ENCODE results near the gene TMEM131. TPM values are rescaled to one million over a fixed set of nuclear protein-coding genes. Genes with fewer than 3 reads are reported as not detected.
A peak's percentile ranks its signal among the peaks of the same experiment; 100 is the strongest.

TMEM131 gene
- total RNA-seq, 1 donor = 30.0 TPM

DNA sequence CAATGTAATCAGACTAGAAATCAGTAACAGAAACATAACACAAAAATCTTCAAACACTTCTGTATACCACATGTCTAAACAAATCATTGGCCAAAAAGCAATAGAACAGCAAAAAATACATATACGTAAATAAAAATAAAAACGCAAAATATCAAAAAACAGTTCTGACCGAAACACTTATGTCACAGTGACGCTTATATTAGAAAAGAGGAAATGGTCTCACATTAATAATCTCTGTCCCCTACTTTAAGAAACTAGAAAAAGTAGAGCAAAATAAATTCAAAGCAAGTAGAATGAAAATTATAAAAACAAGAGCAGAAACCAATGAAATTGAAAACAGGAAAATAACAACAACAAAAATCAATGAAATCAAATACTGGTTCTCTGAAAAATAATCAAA, 41.9 kb downstream of the TMEM131 start:
- H3K4me2 ChIP-seq (ENCODE audit: insufficient read depth, low read length) = no peak overlapping the region
- peaks cover 23% of the 10 kb centered on the region for H4K20me1 ChIP-seq (ENCODE audit: insufficient read depth, low read length)
- no peaks in the 10 kb centered on the region for H3K36me3 ChIP-seq (ENCODE audit: insufficient read depth, low read length)
- peaks cover 86% of the 10 kb centered on the region for H3K79me2 ChIP-seq (ENCODE audit: insufficient read depth, low read length)
- no peak overlapping the region for H3K27ac ChIP-seq (ENCODE audit: low read depth, low read length)
- H3K4me3 ChIP-seq (ENCODE audit: insufficient read depth, low read length) = no peak overlapping the region
- no peaks in the 10 kb centered on the region for H3K27me3 ChIP-seq (ENCODE audit: insufficient read depth, low read length)
- no peak for DNase-seq (ENCODE audit: insufficient read length, low spot score, missing footprints)
- TF ChIP-seq, protein P1, sequence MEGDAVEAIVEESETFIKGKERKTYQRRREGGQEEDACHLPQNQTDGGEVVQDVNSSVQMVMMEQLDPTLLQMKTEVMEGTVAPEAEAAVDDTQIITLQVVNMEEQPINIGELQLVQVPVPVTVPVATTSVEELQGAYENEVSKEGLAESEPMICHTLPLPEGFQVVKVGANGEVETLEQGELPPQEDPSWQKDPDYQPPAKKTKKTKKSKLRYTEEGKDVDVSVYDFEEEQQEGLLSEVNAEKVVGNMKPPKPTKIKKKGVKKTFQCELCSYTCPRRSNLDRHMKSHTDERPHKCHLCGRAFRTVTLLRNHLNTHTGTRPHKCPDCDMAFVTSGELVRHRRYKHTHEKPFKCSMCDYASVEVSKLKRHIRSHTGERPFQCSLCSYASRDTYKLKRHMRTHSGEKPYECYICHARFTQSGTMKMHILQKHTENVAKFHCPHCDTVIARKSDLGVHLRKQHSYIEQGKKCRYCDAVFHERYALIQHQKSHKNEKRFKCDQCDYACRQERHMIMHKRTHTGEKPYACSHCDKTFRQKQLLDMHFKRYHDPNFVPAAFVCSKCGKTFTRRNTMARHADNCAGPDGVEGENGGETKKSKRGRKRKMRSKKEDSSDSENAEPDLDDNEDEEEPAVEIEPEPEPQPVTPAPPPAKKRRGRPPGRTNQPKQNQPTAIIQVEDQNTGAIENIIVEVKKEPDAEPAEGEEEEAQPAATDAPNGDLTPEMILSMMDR (IDR thresholded peaks at IDR 0.05; ENCODE audit: extremely low read depth, low read depth, low read length) = no peak
- H3K9me3 ChIP-seq (ENCODE audit: low read depth, low read length) = no peaks in the 10 kb centered on the region
- H2AFZ ChIP-seq (ENCODE audit: low read length) = no peak overlapping the region
- peaks cover 22% of the 10 kb centered on the region for H3K4me1 ChIP-seq (ENCODE audit: insufficient read depth, low read length)

DNA sequence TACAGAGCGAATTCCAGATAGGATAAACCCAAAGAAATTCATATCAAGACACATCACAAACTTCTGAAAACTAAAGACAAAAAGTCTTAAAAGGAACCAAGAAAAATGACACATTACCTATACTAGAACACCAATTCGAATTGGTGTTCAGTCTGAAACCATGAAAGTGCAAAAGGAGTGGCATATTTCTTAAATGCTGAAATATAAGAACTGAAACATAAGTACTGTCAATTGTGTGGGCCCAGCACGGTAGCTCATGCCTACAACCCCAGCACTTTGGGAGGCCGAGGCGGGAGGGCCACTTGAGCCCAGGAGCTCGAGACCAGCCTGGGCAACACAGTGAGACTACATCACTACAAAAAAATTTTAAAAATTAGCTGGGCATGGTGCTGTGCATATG, 43.4 kb downstream of the TMEM131 start:
- Histone ChIP-seq H3K4me1 (ENCODE audit: insufficient read depth, low read length) (peaks cover 22% of the 10 kb centered on the region), H3K36me3 (ENCODE audit: insufficient read depth, low read length) (no peaks in the 10 kb centered on the region), H2AFZ (ENCODE audit: low read length) (no peak overlapping the region), H3K4me2 (ENCODE audit: insufficient read depth, low read length) (no peak overlapping the region), H4K20me1 (ENCODE audit: insufficient read depth, low read length) (peaks cover 13% of the 10 kb centered on the region), H3K79me2 (ENCODE audit: insufficient read depth, low read length) (peaks cover 85% of the 10 kb centered on the region), H3K9me3 (ENCODE audit: low read depth, low read length) (no peaks in the 10 kb centered on the region), H3K27me3 (ENCODE audit: insufficient read depth, low read length) (no peaks in the 10 kb centered on the region), H3K27ac (ENCODE audit: low read depth, low read length) (no peak overlapping the region), H3K4me3 (ENCODE audit: insufficient read depth, low read length) (no peak overlapping the region)
- TF ChIP-seq, protein P1 (IDR thresholded peaks at IDR 0.05; ENCODE audit: extremely low read depth, low read depth, low read length) = no peak
- DNase-seq (ENCODE audit: insufficient read length, low spot score, missing footprints) = no peak

DNA sequence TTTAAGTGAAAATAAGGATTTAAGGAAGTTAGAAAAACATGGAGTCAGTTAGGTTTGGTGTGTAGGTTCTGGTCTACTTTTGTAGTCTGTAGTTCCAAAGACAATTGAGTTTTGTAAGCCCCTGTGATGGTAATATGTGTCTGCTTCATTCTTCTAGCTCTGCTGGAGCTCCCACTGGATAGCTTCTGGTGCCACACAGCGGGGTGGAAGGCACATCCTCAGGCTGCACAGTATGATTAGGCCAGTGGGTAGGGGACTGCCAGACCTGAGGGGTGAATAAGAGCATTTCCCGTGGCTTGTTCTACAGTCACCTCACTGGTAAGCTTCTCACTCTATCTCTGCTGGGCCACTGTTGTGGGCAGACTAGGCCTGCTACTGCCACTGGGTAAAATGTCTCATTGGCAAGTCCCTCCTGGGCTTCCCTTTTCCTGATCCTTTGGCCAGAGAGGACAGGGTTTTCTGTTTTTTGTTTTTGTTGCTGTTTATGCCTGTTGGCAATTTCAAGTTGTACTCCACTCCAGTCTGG, 44.5 kb downstream of the TMEM131 start:
- Histone ChIP-seq H3K4me2 (ENCODE audit: insufficient read depth, low read length) (peak overlapping the region; percentile 75), H3K27ac (ENCODE audit: low read depth, low read length) (peak overlapping the region; percentile 75), H3K4me1 (ENCODE audit: insufficient read depth, low read length) (peaks cover 22% of the 10 kb centered on the region), H3K79me2 (ENCODE audit: insufficient read depth, low read length) (peaks cover 89% of the 10 kb centered on the region), H3K36me3 (ENCODE audit: insufficient read depth, low read length) (no peaks in the 10 kb centered on the region), H3K27me3 (ENCODE audit: insufficient read depth, low read length) (no peaks in the 10 kb centered on the region), H4K20me1 (ENCODE audit: insufficient read depth, low read length) (peaks cover 13% of the 10 kb centered on the region), H2AFZ (ENCODE audit: low read length) (peak overlapping the region; percentile 28), H3K4me3 (ENCODE audit: insufficient read depth, low read length) (peak overlapping the region; percentile 6), H3K9me3 (ENCODE audit: low read depth, low read length) (no peaks in the 10 kb centered on the region)
- TF ChIP-seq, protein P1 (IDR thresholded peaks at IDR 0.05; ENCODE audit: extremely low read depth, low read depth, low read length) = no peak
- DNase-seq (ENCODE audit: insufficient read length, low spot score, missing footprints) = peak; percentile 13

DNA sequence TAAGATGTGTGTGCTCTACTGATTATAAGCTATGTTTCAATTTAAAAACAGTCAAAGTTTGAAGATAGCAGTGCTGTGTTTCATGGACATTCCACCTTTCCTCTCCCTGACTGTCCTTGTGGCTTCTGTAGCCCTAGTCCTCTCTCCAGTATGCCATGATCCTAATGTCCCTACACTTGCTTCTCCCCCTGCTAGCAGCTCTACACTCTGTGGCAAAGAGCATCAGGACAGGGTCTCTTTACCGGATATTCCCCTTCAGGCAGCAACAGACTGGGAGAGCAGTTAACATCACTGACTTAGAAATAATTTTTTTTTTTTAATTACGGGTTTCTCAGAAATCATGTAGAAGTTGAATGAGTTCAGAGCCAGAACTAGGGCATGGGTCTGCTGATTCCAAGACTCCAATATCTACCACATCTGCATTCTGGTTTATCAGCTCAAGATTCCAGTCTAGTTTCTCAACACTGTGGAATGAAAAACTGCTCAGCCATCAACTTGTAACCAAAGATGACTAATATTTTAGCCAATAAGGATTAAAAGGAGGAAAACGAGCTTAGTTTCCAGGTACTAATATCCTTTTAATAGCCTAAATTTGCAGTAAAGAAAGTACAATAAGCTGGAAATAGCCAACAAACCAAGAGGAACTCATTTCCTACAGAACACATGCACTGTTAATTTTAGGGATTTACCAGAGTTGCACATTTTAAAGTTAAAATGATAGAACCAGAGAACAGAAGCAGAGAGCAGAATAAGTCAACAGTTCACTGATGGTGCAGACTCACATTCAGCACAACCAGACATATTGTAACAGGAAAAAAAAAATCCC, 45.2 kb downstream of the TMEM131 start:
- Histone ChIP-seq H2AFZ (ENCODE audit: low read length) (peak overlapping the region; percentile 28), H3K27me3 (ENCODE audit: insufficient read depth, low read length) (no peaks in the 10 kb centered on the region), H3K4me1 (ENCODE audit: insufficient read depth, low read length) (peaks cover 25% of the 10 kb centered on the region), H3K79me2 (ENCODE audit: insufficient read depth, low read length) (peaks cover 87% of the 10 kb centered on the region), H3K9me3 (ENCODE audit: low read depth, low read length) (no peaks in the 10 kb centered on the region), H3K4me2 (ENCODE audit: insufficient read depth, low read length) (peak overlapping the region; percentile 75), H3K4me3 (ENCODE audit: insufficient read depth, low read length) (peak overlapping the region; percentile 9), H3K36me3 (ENCODE audit: insufficient read depth, low read length) (no peaks in the 10 kb centered on the region), H3K27ac (ENCODE audit: low read depth, low read length) (peak overlapping the region; percentile 75), H4K20me1 (ENCODE audit: insufficient read depth, low read length) (peaks cover 13% of the 10 kb centered on the region)
- DNase-seq (ENCODE audit: insufficient read length, low spot score, missing footprints) = peak; percentile 71
- TF ChIP-seq, protein P1 (IDR thresholded peaks at IDR 0.05; ENCODE audit: extremely low read depth, low read depth, low read length) = no peak

Measured in osteoblast (primary cell).